Large intestine (tissue), 3 donors: ENCODE results near the gene IDUA. TPM values are rescaled to one million over a fixed set of nuclear protein-coding genes. Genes with fewer than 3 reads are reported as not detected.
"Not testable (repeated sequence)": the region's sequence is repeated elsewhere in the genome, so short reads cannot be mapped to it uniquely, and the experiment has no call there.

ENCODE experiments used
- DNase-seq, 2 donors: peaks; one replicate each; pipeline versions ENCODE4 v3.0.0 to v3.0.0-alpha.2; 2013
- H3K27ac ChIP-seq: one replicate; pipeline ENCODE4 v1.5.1; 2013; ENCODE audit warnings: low read length
- H3K27me3 ChIP-seq: 2 replicates; pipeline ENCODE4 v1.6.1; 2013; ENCODE audit warnings: low read length; ENCODE audit not compliant: control insufficient read depth, insufficient read depth
- H3K36me3 ChIP-seq: 2 replicates; pipeline ENCODE4 v1.6.1; 2013; ENCODE audit warnings: low read length; ENCODE audit not compliant: control insufficient read depth, insufficient read depth
- H3K4me1 ChIP-seq: one replicate; pipeline ENCODE4 v1.6.1; 2013; ENCODE audit warnings: low read length; ENCODE audit not compliant: control insufficient read depth, insufficient read depth
- H3K4me3 ChIP-seq: one replicate; pipeline ENCODE4 v1.5.1; 2013; ENCODE audit warnings: low read length
- H3K9me3 ChIP-seq: one replicate; pipeline ENCODE4 v1.6.1; 2013; ENCODE audit warnings: mild to moderate bottlenecking, low read depth, low read length, moderate library complexity; ENCODE audit not compliant: control insufficient read depth
- WGBS: methylation state at CpG from one replicate; pipeline ENCODE4 v1.1.5; 2013; ENCODE audit warnings: low lambda C conversion rate; ENCODE audit not compliant: insufficient coverage; 5-methylcytosine and 5-hydroxymethylcytosine counted together
- polyA plus RNA-seq: library from polyadenylated mRNA; unstranded; fragments of 120-200 nt; gene quantifications from one replicate; pipeline ENCODE4 v1.2.1, GENCODE V29; 2013

Gene IDUA
- polyA plus RNA-seq, 1 donor: 21.1 TPM

- no peaks in the 10 kb centered on the region for H3K36me3 ChIP-seq
- H3K4me1 ChIP-seq: peaks cover 15% of the 10 kb centered on the region
- H3K4me3 ChIP-seq: no peak overlapping the region
- WGBS: no CpG with 5 or more reads among the region's 36 CpGs
- H3K9me3 ChIP-seq: peaks cover 10% of the 10 kb centered on the region
- DNase-seq: peak; percentile 46 to 53
- H3K27ac ChIP-seq: no peak overlapping the region
- peaks cover 48% of the 10 kb centered on the region for H3K27me3 ChIP-seq
Measured at GRCh38 chr4:1043651-1044468, 57.0 kb downstream of the IDUA start.

- Histone ChIP-seq H3K9me3 (peaks cover 12% of the 10 kb centered on the region), H3K36me3 (no peaks in the 10 kb centered on the region), H3K4me3 (no peak overlapping the region), H3K4me1 (peaks cover 14% of the 10 kb centered on the region), H3K27ac (no peak overlapping the region), H3K27me3 (peaks cover 54% of the 10 kb centered on the region)
- DNase-seq: no peak
- no CpG with 5 or more reads among the region's 12 CpGs for WGBS
Measured at GRCh38 chr4:1044469-1045192, 57.8 kb downstream of the IDUA start.

- DNase-seq: no peak
- Histone ChIP-seq H3K4me1 (peaks cover 12% of the 10 kb centered on the region), H3K27ac (no peak overlapping the region), H3K27me3 (peaks cover 59% of the 10 kb centered on the region), H3K36me3 (no peaks in the 10 kb centered on the region), H3K9me3 (peaks cover 13% of the 10 kb centered on the region), H3K4me3 (no peak overlapping the region)
- WGBS: no CpG with 5 or more reads among the region's 14 CpGs
Measured at GRCh38 chr4:1045193-1045594, 58.4 kb downstream of the IDUA start.

- no peaks in the 10 kb centered on the region for H3K36me3 ChIP-seq
- no CpG with 5 or more reads among the region's 36 CpGs for WGBS
- DNase-seq: no peak
- H3K4me1 ChIP-seq: peaks cover 12% of the 10 kb centered on the region
- peaks cover 14% of the 10 kb centered on the region for H3K9me3 ChIP-seq
- H3K27me3 ChIP-seq: peaks cover 64% of the 10 kb centered on the region
- H3K4me3 ChIP-seq: no peak overlapping the region
- no peak overlapping the region for H3K27ac ChIP-seq
Measured at GRCh38 chr4:1045595-1046201, 58.9 kb downstream of the IDUA start.

GRCh38 chr4:1046581-1047011, 59.8 kb downstream of the IDUA start:
- Histone ChIP-seq H3K27me3 (peaks cover 71% of the 10 kb centered on the region), H3K9me3 (peaks cover 17% of the 10 kb centered on the region), H3K4me1 (peaks cover 12% of the 10 kb centered on the region)
- not testable (repeated sequence) for H3K4me3 ChIP-seq, H3K27ac ChIP-seq, H3K36me3 ChIP-seq
- WGBS: no CpG with 5 or more reads among the region's 29 CpGs
- peak; percentile 67 to 75 for DNase-seq

- peaks cover 75% of the 10 kb centered on the region for H3K27me3 ChIP-seq
- WGBS: 84% methylated on average over 6 of the region's 41 CpGs
- no peak overlapping the region for H3K4me3 ChIP-seq
- no peaks in the 10 kb centered on the region for H3K36me3 ChIP-seq
- no peak overlapping the region for H3K27ac ChIP-seq
- DNase-seq: no peak
- peaks cover 8% of the 10 kb centered on the region for H3K4me1 ChIP-seq
- peaks cover 17% of the 10 kb centered on the region for H3K9me3 ChIP-seq
Measured at GRCh38 chr4:1047106-1047975, 60.5 kb downstream of the IDUA start.

- no peak for DNase-seq
- Histone ChIP-seq H3K36me3 (no peaks in the 10 kb centered on the region), H3K4me3 (no peak overlapping the region), H3K4me1 (peaks cover 8% of the 10 kb centered on the region), H3K9me3 (peaks cover 17% of the 10 kb centered on the region), H3K27me3 (peaks cover 82% of the 10 kb centered on the region), H3K27ac (no peak overlapping the region)
- no CpG with 5 or more reads among the region's 34 CpGs for WGBS
Measured at GRCh38 chr4:1047976-1048772, 61.3 kb downstream of the IDUA start.

- WGBS: 100% methylated on average over 3 of the region's 16 CpGs
- no peak overlapping the region for H3K27ac ChIP-seq
- peaks cover 81% of the 10 kb centered on the region for H3K27me3 ChIP-seq
- no peaks in the 10 kb centered on the region for H3K36me3 ChIP-seq
- DNase-seq: no peak
- no peak overlapping the region for H3K4me3 ChIP-seq
- peaks cover 16% of the 10 kb centered on the region for H3K9me3 ChIP-seq
- H3K4me1 ChIP-seq: peaks cover 8% of the 10 kb centered on the region
Measured at GRCh38 chr4:1048773-1049590, 62.1 kb downstream of the IDUA start.

- no CpG with 5 or more reads among the region's 21 CpGs for WGBS
- H3K4me3 ChIP-seq: no peak overlapping the region
Measured at GRCh38 chr4:1049591-1049905, 62.7 kb downstream of the IDUA start.

More at GRCh38 chr4:1049591-1049905, 62.7 kb downstream of the IDUA start:
- H3K27me3 ChIP-seq: peaks cover 76% of the 10 kb centered on the region
- no peaks in the 10 kb centered on the region for H3K36me3 ChIP-seq
- no peak for DNase-seq
- H3K4me1 ChIP-seq: peaks cover 8% of the 10 kb centered on the region
- H3K9me3 ChIP-seq: peaks cover 15% of the 10 kb centered on the region
- H3K27ac ChIP-seq: no peak overlapping the region
